HepG2 (cell line): ENCODE results near the gene LRRC3. TPM values are rescaled to one million over a fixed set of nuclear protein-coding genes. Genes with fewer than 3 reads are reported as not detected.
A peak's percentile ranks its signal among the peaks of the same experiment; 100 is the strongest.

Experiments used
- ATAC-seq: fragments of 200-7000 bp; cut with Tn5 transposase; 3 replicates; pipeline ENCODE4 v1.9.1; 2020; ENCODE audit warnings: mild to moderate bottlenecking, moderate library complexity
- BruUV-seq: library from RNA; stranded (reverse); fragments of 400-500 nt; replicated peaks from 2 replicates; lab custom pipeline; 2021; lab: Mats Ljungman, UMichigan
- CTCF ChIA-PET: fragments of 300-600 bp; formaldehyde crosslinking; extraction: SDS; loops from one replicate; lab custom pipeline; 2021; ENCODE audit warnings: low total read pairs, inconsistent platforms, low intra/inter-chr PET ratio; lab: Yijun Ruan, JAX
- POLR2A ChIA-PET: fragments of 350-600 bp; sonication (Branson Sonifier 250); formaldehyde crosslinking; loops from one replicate; lab custom pipeline; 2020; ENCODE audit warnings: antibody characterized with exemption, inconsistent platforms; lab: Yijun Ruan, JAX
- DNase-seq: peaks from one replicate; pipeline ENCODE4 v3.0.0-alpha.2; 2015; ENCODE audit warnings: low spot score
- FAIRE-seq: peaks from 3 replicates; lab custom pipeline; 2011; peaks lifted over from hg19 to GRCh38; lab: Jason Lieb, UNC
- H2AFZ ChIP-seq: one replicate; pipeline ENCODE4 v1.6.1; 2011; ENCODE audit warnings: low read length, inconsistent platforms
- H3K27ac ChIP-seq: fragments of 300-600 bp; 3 replicates; pipeline ENCODE4 v1.8.0; 2011; ENCODE audit warnings: mixed run types, mild to moderate bottlenecking, mixed read lengths, low read length, inconsistent platforms; ENCODE audit not compliant: insufficient read depth; ENCODE audit errors: extremely low read length
- H3K27me3 ChIP-seq, 2 experiments: fragments of 200-600 bp in 1 of 2; 2 replicates in 1 of 2; 3 replicates in 1 of 2; pipeline versions ENCODE4 v1.6.0 to v1.8.0; 2011; ENCODE audit warnings: low read length in 2 of 2, mild to moderate bottlenecking in 2 of 2, moderate library complexity in 2 of 2, inconsistent platforms in 1 of 2; ENCODE audit not compliant: insufficient read depth in 2 of 2, control insufficient read depth in 1 of 2
- H3K36me3 ChIP-seq, 2 experiments: fragments of 200-600 bp in 1 of 2; replicated peaks in 1 of 2; 2 replicates in 1 of 2; 3 replicates in 1 of 2; pipeline versions ENCODE4 v1.5.1 to v1.8.0; 2011; ENCODE audit warnings: low read length in 2 of 2, inconsistent platforms in 1 of 2; ENCODE audit not compliant: insufficient read depth in 2 of 2, control insufficient read depth in 1 of 2
- H3K4me1 ChIP-seq: 2 replicates; pipeline ENCODE4 v1.5.1; 2012; ENCODE audit warnings: low read length, inconsistent platforms; ENCODE audit not compliant: insufficient read depth
- H3K4me2 ChIP-seq: 2 replicates; pipeline ENCODE4 v1.6.0; 2011; ENCODE audit warnings: low read depth, low read length, inconsistent platforms
- H3K4me3 ChIP-seq, 3 experiments: fragments of 200-600 bp in 1 of 3; sonication (generic), shearing (Covaris generic) in 1 of 3; replicated peaks in 1 of 3; 2 replicates each; pipeline ENCODE4 v1.5.1; 2011 to 2016; ENCODE audit warnings: low read length in 3 of 3, inconsistent platforms in 2 of 3, low read depth in 2 of 3, mild to moderate bottlenecking in 2 of 3, control low read depth in 1 of 3, mixed read lengths in 1 of 3; ENCODE audit not compliant: insufficient read depth in 1 of 3
- H3K79me2 ChIP-seq: one replicate; pipeline ENCODE4 v1.6.1; 2011; ENCODE audit warnings: low read length, inconsistent platforms; ENCODE audit not compliant: insufficient read depth
- H3K9ac ChIP-seq: 2 replicates; pipeline ENCODE4 v1.6.0; 2011; ENCODE audit warnings: mild to moderate bottlenecking, low read depth, low read length, inconsistent platforms; ENCODE audit not compliant: insufficient read depth
- H3K9me3 ChIP-seq: 2 replicates; pipeline ENCODE4 v1.5.1; 2012; ENCODE audit warnings: mild to moderate bottlenecking, low read length
- H4K20me1 ChIP-seq: 2 replicates; pipeline ENCODE4 v1.6.0; 2011; ENCODE audit warnings: inconsistent platforms, mild to moderate bottlenecking, low read length, moderate library complexity; ENCODE audit not compliant: insufficient read depth
- ARID4A ChIP-seq: sonication (generic); formaldehyde crosslinking; IDR thresholded peaks from 2 replicates; pipeline ENCODE4 v1.5.0; 2020; ENCODE audit warnings: mild to moderate bottlenecking, missing genetic modification reagents, borderline replicate concordance
- ARID5B ChIP-seq: IDR thresholded peaks from 2 replicates; pipeline ENCODE4 v1.4.0; 2020; ENCODE audit warnings: mild to moderate bottlenecking, missing genetic modification reagents
- KDM3A ChIP-seq: IDR thresholded peaks from 2 replicates; pipeline ENCODE4 v1.6.1; 2018; ENCODE audit warnings: low read depth, missing compliant biosample characterization
- TBP ChIP-seq: sonication (generic); formaldehyde crosslinking; IDR thresholded peaks from 2 replicates; pipeline ENCODE4 v1.5.0; 2020; ENCODE audit warnings: missing genetic modification reagents
- ZBTB38 ChIP-seq: sonication (generic); formaldehyde crosslinking; IDR thresholded peaks from 2 replicates; pipeline ENCODE4 v1.5.1; 2020; ENCODE audit warnings: mild to moderate bottlenecking, missing genetic modification reagents
- ZFP91 ChIP-seq: sonication (generic); formaldehyde crosslinking; IDR thresholded peaks from 2 replicates; pipeline ENCODE4 v1.9.0; 2022; ENCODE audit warnings: missing genetic modification reagents, mild to moderate bottlenecking, borderline replicate concordance
- ZNF280B ChIP-seq: sonication (generic); formaldehyde crosslinking; IDR thresholded peaks from 2 replicates; pipeline ENCODE4 v1.5.0; 2020; ENCODE audit warnings: missing genetic modification reagents, mild to moderate bottlenecking, borderline replicate concordance
- ZNF792 ChIP-seq: IDR thresholded peaks from 2 replicates; pipeline ENCODE4 v1.6.1; 2016
- WGBS: methylation state at CpG from one replicate; pipeline ENCODE4 v1.1.6; 2017; ENCODE audit warnings: low lambda C conversion rate; 5-methylcytosine and 5-hydroxymethylcytosine counted together
- in situ Hi-C: cut with HindIII; loops from 2 replicates; pipeline ENCODE4 v1.10.0; 2017; ENCODE audit warnings: low pct_unique_long_range_greater_than_20kb; ENCODE audit not compliant: extremely low pct_ligation_motif_present
- intact Hi-C: fragments of 100-400 bp; cut with micrococcal nuclease; formaldehyde crosslinking; loops from one replicate; pipeline ENCODE4 v1.10.0; 2022; ENCODE audit not compliant: unreplicated experiment
- polyA plus RNA-seq, 8 experiments: library from polyadenylated mRNA; depleted of rRNA in 3 of 8; stranded (reverse) in 7 of 8; unstranded in 1 of 8; fragments of >200 nt; fragmentation: Illumina TruSeq in 4 of 8; extraction: Trizol in 4 of 8; gene quantifications; 2 replicates each; pipeline versions ENCODE4 v1.2.1 to v1.2.3, GENCODE V29; 2011 to 2016; ENCODE audit warnings: low read depth in 4 of 8, missing spikeins in 1 of 8, mixed read lengths in 1 of 8; ENCODE audit not compliant: insufficient read depth in 1 of 8
- total RNA-seq, 5 experiments: library from RNA; depleted of rRNA; stranded (reverse); fragments of >200 nt; fragmentation: Illumina TruSeq; extraction: Trizol; gene quantifications; 2 replicates each; pipeline ENCODE4 v1.2.3, GENCODE V29; 2016; ENCODE audit warnings: low read depth in 1 of 5

Gene LRRC3
- total and polyA plus RNA-seq, 2 of the 13 experiments (the other 11 are each of a cell fraction or from before 2014, with no cell fraction given), result 4.8 to 16.5 TPM

GRCh38 chr21:44444286-44444931, 10.9 kb upstream of the LRRC3 start:
- ChIA-PET CTCF (interaction anchor here (0.8 kb wide), 1 partner anchor 35 kb away, joined by 3 read pairs; no protein-coding TSS in a partner anchor), POLR2A (interaction anchor here (0.6 to 1.9 kb wide), 3 partner anchors 11 to 38 kb away, joined by 4 to 10 read pairs (median 4); partner anchors contain the start of gene LRRC3)
- FAIRE-seq (peak; percentile 83), DNase-seq (peak; percentile 66), ATAC-seq (peak; percentile 87)
- H3K4me2 ChIP-seq, result peak overlapping the region; percentile 77
- H3K4me1 ChIP-seq, result peaks cover 53% of the 10 kb centered on the region
- 33% methylated on average over 7 of the region's 21 CpGs for WGBS
- intact Hi-C loops (no loop called here), in situ Hi-C loops (loop anchor here (5.0 kb wide), 1 partner anchor 38 kb away; no protein-coding TSS in a partner anchor)
- H3K27ac ChIP-seq, result no peak overlapping the region
- H3K79me2 ChIP-seq, result no peaks in the 10 kb centered on the region
- H3K27me3 ChIP-seq, result peaks cover 0 to 2% of the 10 kb centered on the region in 2 experiments; a peak in 1 of 5 replicates
- H4K20me1 ChIP-seq, result no peaks in the 10 kb centered on the region
- H3K9ac ChIP-seq, result 0 out of 2 replicates have a peak overlapping the region, but pooled peaks have one; percentile 4
- no TSS peak for BruUV-seq
- H2AFZ ChIP-seq, result peak overlapping the region; percentile 29
- peak overlapping the region in 2 of 3 experiments; percentile 9 to 56; a peak in 1 of 6 replicates for H3K4me3 ChIP-seq
- H3K9me3 ChIP-seq, result no peaks in the 10 kb centered on the region
- H3K36me3 ChIP-seq, result no peaks in the 10 kb centered on the region
- TF ChIP-seq ZNF792 (CRISPR knock-in tag) (0 out of 2 replicates have a peak, but pooled peaks have one; percentile 56), ZNF280B (CRISPR knock-in tag) (peak; percentile 71; the same call in 1 of the 2 replicates), ZBTB38 (CRISPR knock-in tag) (peak; percentile 52; the same call in 1 of the 2 replicates), KDM3A (CRISPR knock-in tag) (no peak), ARID5B (CRISPR knock-in tag) (peak; percentile 5; the same call in 1 of the 2 replicates), ZFP91 (CRISPR knock-in tag) (peak; percentile 57; the same call in 1 of the 2 replicates), ARID4A (peak; percentile 70; the same call in 1 of the 2 replicates), TBP (no peak)
